NT2/D1 (cell line): ENCODE data around the gene FBXO21.
"Not testable (repeated sequence)": the region's sequence is repeated elsewhere in the genome, so short reads cannot be mapped to it uniquely, and the experiment has no call there.

Source experiments
- DNase-seq: peaks from one replicate; pipeline ENCODE4 v3.0.0-alpha.2; 2011; ENCODE audit warnings: low read depth, low spot score
- H3K27me3 ChIP-seq: 2 replicates; pipeline ENCODE4 v1.6.0; 2011; ENCODE audit warnings: mild to moderate bottlenecking; ENCODE audit not compliant: insufficient read length, insufficient read depth
- H3K36me3 ChIP-seq: 2 replicates; pipeline ENCODE4 v1.6.1; 2011; ENCODE audit warnings: mild to moderate bottlenecking, low read length, mixed read lengths; ENCODE audit not compliant: insufficient read depth, insufficient read length
- H3K4me1 ChIP-seq: 2 replicates; pipeline ENCODE4 v1.5.1; 2011; ENCODE audit not compliant: insufficient read depth, insufficient read length
- H3K4me3 ChIP-seq: 2 replicates; pipeline ENCODE4 v1.5.1; 2011; ENCODE audit warnings: low read depth; ENCODE audit not compliant: insufficient read length
- H3K9ac ChIP-seq: 2 replicates; pipeline ENCODE4 v1.6.0; 2011; ENCODE audit warnings: low read depth; ENCODE audit not compliant: insufficient read length
- H3K9me3 ChIP-seq: 2 replicates; pipeline ENCODE4 v1.5.1; 2011; ENCODE audit warnings: mild to moderate bottlenecking, low read length; ENCODE audit not compliant: insufficient read depth
- SUZ12 ChIP-seq: IDR thresholded peaks from 2 replicates; pipeline ENCODE4 v1.6.1; 2011; ENCODE audit not compliant: insufficient read length, insufficient read depth; ENCODE audit errors: extremely low read depth
- YY1 ChIP-seq: IDR thresholded peaks from 2 replicates; pipeline ENCODE4 v1.6.1; 2011; ENCODE audit not compliant: insufficient read length, insufficient read depth
- ZNF274 ChIP-seq: IDR thresholded peaks from 2 replicates; pipeline ENCODE4 v1.6.1; 2011; ENCODE audit warnings: mild to moderate bottlenecking, low read depth, low read length

Gene FBXO21

DNA sequence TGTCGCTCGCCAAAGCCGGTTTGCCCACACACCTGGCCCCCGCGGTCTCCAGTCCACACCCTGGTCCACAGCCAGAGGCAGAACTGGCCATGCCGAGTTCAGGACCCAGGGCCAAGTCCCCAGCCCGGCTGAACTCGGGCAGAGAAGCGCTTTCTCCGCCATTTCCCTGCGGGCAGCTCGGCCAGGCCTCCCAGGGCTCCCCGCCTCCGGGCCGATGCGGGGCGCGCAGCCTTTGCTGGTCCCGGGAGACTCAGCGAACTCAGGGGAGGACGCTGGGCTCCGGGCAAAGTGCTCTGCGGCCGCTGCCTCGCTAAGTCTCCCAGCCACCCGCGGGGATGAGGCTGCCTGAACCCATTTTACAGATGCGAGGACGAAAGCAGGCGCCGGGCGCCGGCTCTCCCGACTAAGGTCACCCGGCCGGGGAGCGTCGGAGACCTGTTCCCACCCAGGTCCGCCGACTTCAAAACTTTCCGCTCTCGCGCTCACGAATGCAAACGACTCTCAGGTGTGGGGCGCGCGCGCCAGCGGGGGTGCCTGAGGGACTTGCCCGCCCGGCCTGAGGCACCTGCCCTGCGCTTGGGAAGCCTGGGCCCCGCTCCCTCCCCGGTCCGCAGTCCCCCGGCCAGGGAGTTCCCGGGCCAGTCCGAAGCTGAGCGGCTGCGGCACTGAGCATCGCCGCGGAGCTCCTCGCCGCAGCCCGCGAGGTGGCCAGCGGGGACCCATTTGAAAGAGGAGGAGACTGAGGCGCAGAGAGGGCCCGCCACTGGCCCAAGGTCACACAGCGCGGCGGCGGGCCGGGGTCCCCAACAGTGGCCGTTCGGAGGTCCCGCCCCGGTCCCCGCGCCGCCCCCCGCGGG is 91.7 kb downstream of the FBXO21 start:
- TF ChIP-seq ZNF274 (no peak), YY1 (no peak)
- H3K4me3 ChIP-seq: peak overlapping the region; percentile 79
- DNase-seq: no peak
- peaks cover 30% of the 10 kb centered on the region for H3K27me3 ChIP-seq
- H3K9me3 ChIP-seq: no peaks in the 10 kb centered on the region
- no peaks in the 10 kb centered on the region for H3K36me3 ChIP-seq
- H3K9ac ChIP-seq: peak overlapping the region; percentile 66
- H3K4me1 ChIP-seq: peaks cover 14% of the 10 kb centered on the region

DNA sequence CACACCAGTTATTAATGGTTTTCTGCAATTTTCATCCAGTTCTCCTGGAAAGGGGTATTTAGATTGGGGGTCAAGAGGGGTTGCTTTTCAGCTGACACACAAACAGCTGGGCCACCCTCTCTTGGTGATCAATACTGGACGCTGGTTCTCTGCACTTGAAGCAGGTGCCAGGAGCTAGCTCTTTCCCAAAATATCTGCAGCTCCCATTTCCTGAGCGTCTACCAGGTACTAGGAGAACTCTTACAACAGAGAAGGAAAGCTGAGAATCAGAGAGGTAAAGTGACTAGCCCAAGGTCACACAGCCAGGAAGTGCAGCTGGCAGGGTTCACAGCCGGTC is 92.3 kb downstream of the FBXO21 start:
- peaks cover 14% of the 10 kb centered on the region for H3K4me1 ChIP-seq
- no peak for TF ChIP-seq ZNF274
- no peak for TF ChIP-seq SUZ12
- no peak for TF ChIP-seq YY1
- peak overlapping the region; percentile 66 for H3K9ac ChIP-seq
- peaks cover 30% of the 10 kb centered on the region for H3K27me3 ChIP-seq
- peak overlapping the region; percentile 79 for H3K4me3 ChIP-seq
- H3K9me3 ChIP-seq: no peaks in the 10 kb centered on the region
- no peaks in the 10 kb centered on the region for H3K36me3 ChIP-seq
- no peak for DNase-seq

DNA sequence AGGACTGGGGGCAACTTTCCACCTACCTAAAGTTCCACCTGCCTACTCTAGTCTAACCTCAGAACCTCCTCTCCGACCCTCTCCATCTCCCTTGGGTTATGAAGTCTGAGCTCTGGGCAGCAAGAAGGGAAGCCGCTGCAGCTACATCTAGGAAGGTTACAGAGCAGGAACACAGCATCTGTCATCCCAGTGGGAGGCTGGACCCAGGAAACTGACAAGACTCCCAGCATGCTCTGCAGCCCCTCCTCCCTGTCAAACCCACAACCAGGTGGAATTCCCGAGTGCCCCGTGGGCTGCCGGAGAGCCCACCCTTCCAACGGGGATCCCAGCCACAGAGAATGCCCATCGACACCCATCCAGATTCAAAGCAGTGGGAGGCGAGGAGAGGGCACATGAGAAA is 93.1 kb downstream of the FBXO21 start:
- H3K9me3 ChIP-seq: no peaks in the 10 kb centered on the region
- H3K9ac ChIP-seq: no peak overlapping the region
- H3K4me1 ChIP-seq: peaks cover 10% of the 10 kb centered on the region
- no peaks in the 10 kb centered on the region for H3K36me3 ChIP-seq
- TF ChIP-seq YY1: no peak
- no peak for TF ChIP-seq ZNF274
- TF ChIP-seq SUZ12: no peak
- no peak for DNase-seq
- no peak overlapping the region for H3K4me3 ChIP-seq
- H3K27me3 ChIP-seq: peaks cover 30% of the 10 kb centered on the region

DNA sequence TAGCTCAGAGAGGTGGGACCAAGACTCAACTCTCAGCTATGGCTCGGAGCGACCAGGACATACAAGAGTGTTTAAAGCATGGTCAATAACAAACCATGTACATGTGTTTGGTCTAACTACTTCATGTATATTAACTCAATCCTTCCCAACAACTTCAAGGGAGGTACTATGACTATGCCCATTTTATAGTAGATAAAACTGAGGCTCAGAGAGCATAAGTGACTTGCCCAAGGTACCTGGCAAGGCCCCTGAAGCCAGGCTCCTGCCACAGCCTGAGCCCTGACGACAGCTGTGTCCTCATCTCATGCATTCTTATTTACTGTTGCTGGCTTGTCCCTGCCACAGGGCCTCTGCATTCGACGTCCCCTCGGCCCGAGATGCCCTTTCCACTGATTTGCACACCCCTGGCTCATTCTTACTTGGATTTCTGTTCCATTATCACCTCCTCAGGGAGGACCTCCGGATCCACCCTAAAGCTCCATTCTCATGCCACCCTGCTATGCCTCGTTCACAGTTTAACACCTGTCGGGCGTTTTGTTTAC is 93.7 kb downstream of the FBXO21 start:
- H3K4me3 ChIP-seq: no peak overlapping the region

DNA sequence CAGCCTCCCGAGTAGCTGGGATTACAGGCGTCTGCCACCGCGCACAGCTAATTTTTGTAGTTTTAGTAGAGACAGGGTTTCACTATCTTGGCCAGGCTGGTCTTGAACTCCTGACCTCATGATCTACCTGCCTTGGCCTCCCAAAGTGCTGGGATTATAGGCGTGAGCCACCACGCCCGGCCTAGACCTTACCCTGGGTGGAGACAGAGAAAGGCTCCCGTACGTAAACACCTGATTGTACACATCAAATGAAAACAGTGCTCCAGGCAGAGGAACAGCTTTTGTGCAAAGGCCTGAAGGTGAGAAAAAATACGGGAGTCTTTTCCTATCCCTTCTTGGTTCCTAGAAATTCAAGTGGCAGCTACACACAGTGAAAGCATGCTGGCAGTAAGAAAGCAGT is 95.1 kb downstream of the FBXO21 start:
- H3K9me3 ChIP-seq, DNase-seq, H3K4me3 ChIP-seq, H3K4me1 ChIP-seq, H3K9ac ChIP-seq, H3K36me3 ChIP-seq: not testable (repeated sequence)
- peaks cover 24% of the 10 kb centered on the region for H3K27me3 ChIP-seq

More for the DNA sequence above, 93.7 kb downstream of the FBXO21 start:
- no peak overlapping the region for H3K9ac ChIP-seq
- no peaks in the 10 kb centered on the region for H3K36me3 ChIP-seq
- DNase-seq: no peak
- H3K27me3 ChIP-seq: peaks cover 30% of the 10 kb centered on the region
- H3K9me3 ChIP-seq: no peaks in the 10 kb centered on the region
- H3K4me1 ChIP-seq: peaks cover 10% of the 10 kb centered on the region
- TF ChIP-seq SUZ12 (no peak), YY1 (no peak), ZNF274 (no peak)

DNA sequence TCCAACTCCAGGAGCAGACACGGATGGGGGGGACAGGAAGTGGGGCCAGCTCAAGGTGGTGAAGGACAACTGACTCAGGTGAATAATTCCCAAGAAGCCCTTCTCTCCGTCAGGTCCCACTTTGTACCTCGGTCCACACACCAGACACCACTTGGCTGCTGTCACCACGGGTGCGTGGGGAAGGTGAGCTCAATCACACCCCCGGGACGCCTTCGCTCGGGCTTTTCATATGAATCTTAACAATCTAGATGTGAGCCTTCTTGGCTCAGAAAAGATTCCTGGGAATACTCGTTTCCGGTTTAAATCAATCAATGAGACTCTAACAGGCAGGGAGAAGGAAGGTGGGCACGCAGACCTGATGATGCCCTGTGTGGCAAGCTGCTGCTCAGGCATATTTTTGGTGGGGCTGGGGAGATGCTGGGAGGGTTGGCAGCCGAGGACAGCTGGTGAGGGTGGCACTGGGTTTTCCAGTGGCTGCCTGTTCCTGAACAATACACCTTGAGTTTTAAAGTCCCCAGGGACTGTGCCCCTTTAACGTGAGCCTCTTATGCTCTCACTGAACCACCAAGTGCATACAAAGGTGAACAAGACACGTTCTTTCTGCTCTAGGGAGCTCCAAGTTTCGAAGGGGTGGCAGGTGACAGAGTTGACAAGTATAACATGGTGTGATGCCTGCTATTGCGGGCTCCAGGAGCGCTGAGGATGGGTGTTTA is 96.2 kb downstream of the FBXO21 start:
- no peak for DNase-seq
- Histone ChIP-seq H3K36me3 (no peaks in the 10 kb centered on the region), H3K9ac (no peak overlapping the region), H3K4me1 (peaks cover 8% of the 10 kb centered on the region), H3K4me3 (no peak overlapping the region), H3K9me3 (peaks cover 15% of the 10 kb centered on the region), H3K27me3 (peaks cover 18% of the 10 kb centered on the region)
- TF ChIP-seq ZNF274 (no peak), SUZ12 (no peak), YY1 (no peak)

DNA sequence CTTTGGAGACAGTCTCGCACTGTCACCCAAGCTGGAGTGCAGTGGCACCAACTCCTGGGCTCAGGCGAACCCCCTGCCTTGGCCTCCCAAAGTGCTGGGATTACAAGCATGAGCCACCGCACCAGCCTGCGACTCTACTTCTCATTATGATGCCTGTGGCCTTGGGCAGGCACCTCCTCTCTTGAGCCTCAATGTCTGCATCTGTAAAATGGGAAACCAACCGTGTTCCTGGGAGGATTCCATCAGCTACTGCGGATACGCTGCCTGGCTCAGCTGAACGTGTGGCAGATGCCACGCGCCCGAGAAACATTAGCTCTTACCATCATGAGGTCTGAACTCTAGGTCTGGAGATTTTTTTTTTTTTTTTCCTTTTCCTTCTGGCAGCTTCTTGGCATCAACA is 96.8 kb downstream of the FBXO21 start:
- no peak for TF ChIP-seq ZNF274
- TF ChIP-seq SUZ12: no peak
- TF ChIP-seq YY1: no peak
- Histone ChIP-seq H3K36me3 (no peaks in the 10 kb centered on the region), H3K9ac (no peak overlapping the region), H3K27me3 (peaks cover 13% of the 10 kb centered on the region), H3K9me3 (peaks cover 20% of the 10 kb centered on the region), H3K4me1 (peaks cover 8% of the 10 kb centered on the region), H3K4me3 (no peak overlapping the region)
- DNase-seq: no peak
